Activated CD4-positive, alpha-beta T cell treated with anti-CD3 and anti-CD28 coated beads for 24 hours (primary cell): ENCODE data around the gene UBA3.
A peak's percentile ranks its signal among the peaks of the same experiment; 100 is the strongest.

Source experiments
- DNase-seq, 2 donors: peaks; one replicate each; pipeline ENCODE4 v3.0.0-alpha.2; 2020; ENCODE audit warnings: low read depth in 2 of 2

Gene UBA3

GRCh38 chr3:69080233-69080920 is at the start of gene UBA3:
TSS of gene UBA3 (minus strand) at chr3:69080365. CDS start at chr3:69080353, 12 bp downstream.
- DNase-seq: peak; percentile 89 to 92

- no peak for DNase-seq
Observed at GRCh38 chr3:69129531-69129930, 49.4 kb upstream of the UBA3 start.

GRCh38 chr3:69128509-69128908 is 48.3 kb upstream of the UBA3 start:
- DNase-seq: no peak

GRCh38 chr3:69126999-69127398 is 46.8 kb upstream of the UBA3 start:
- DNase-seq: no peak

GRCh38 chr3:69126216-69126615 is 46.1 kb upstream of the UBA3 start:
- no peak for DNase-seq

- DNase-seq: no peak
Observed at GRCh38 chr3:69122403-69122802, 42.2 kb upstream of the UBA3 start, which contains the start of gene LMOD3. TSS of gene LMOD3 (minus strand) at chr3:69122595. CDS start at chr3:69122386, 209 bp downstream.

GRCh38 chr3:69121950-69122349 is 41.8 kb upstream of the UBA3 start:
- no peak for DNase-seq

- DNase-seq: no peak
Observed at GRCh38 chr3:69121513-69121912, 41.3 kb upstream of the UBA3 start.

GRCh38 chr3:69120879-69121464 is 40.8 kb upstream of the UBA3 start:
- peak; percentile 72 to 81 for DNase-seq

- no peak for DNase-seq
Observed at GRCh38 chr3:69119681-69120080, 39.5 kb upstream of the UBA3 start.

GRCh38 chr3:69119138-69119537 is 39.0 kb upstream of the UBA3 start:
- DNase-seq: no peak

GRCh38 chr3:69118555-69118954 is 38.4 kb upstream of the UBA3 start:
- no peak for DNase-seq

GRCh38 chr3:69116897-69117296 is 36.7 kb upstream of the UBA3 start:
- DNase-seq: no peak

GRCh38 chr3:69116162-69116561 is 36.0 kb upstream of the UBA3 start:
- no peak for DNase-seq

- no peak for DNase-seq
Observed at GRCh38 chr3:69115731-69116130, 35.6 kb upstream of the UBA3 start.

- DNase-seq: no peak
Observed at GRCh38 chr3:69113536-69113935, 33.4 kb upstream of the UBA3 start.

GRCh38 chr3:69110941-69111546 is 30.9 kb upstream of the UBA3 start:
- no peak for DNase-seq

- no peak for DNase-seq
Observed at GRCh38 chr3:69108811-69109210, 28.6 kb upstream of the UBA3 start.

- no peak for DNase-seq
Observed at GRCh38 chr3:69107841-69108240, 27.7 kb upstream of the UBA3 start.

- no peak for DNase-seq
Observed at GRCh38 chr3:69105320-69105719, 25.2 kb upstream of the UBA3 start.

- no peak for DNase-seq
Observed at GRCh38 chr3:69104586-69104985, 24.4 kb upstream of the UBA3 start.

GRCh38 chr3:69103123-69103522 is 23.0 kb upstream of the UBA3 start:
- no peak for DNase-seq

- DNase-seq: no peak
Observed at GRCh38 chr3:69102384-69102783, 22.2 kb upstream of the UBA3 start.
